Measurements from ENCODE around the gene CASP8AP2.
"Not testable (repeated sequence)": the region's sequence is repeated elsewhere in the genome, so short reads cannot be mapped to it uniquely, and the experiment has no call there.

DNA sequence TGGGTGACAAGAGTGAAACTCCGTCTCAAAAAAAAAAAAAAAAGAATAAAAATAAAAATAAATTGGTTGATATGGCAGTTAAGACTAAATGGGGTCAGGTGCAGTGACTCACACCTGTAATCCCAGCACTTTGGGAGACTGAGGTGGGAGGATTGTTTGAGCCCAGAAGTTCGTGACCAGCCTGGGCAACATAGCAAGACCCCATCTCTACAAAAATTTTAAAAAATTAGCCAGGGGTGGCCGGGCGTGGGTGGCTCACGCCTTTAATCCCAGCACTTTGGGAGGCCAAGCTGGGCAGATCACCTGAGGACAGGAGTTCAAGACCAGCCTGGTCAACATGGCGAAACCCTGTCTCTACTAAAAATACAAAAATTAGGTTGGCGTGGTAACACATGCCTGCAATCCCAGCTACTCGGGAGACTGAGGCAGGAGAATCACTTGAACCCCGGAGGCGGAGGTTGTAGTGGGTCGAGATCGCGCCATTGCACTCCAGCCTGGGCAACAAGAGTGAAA is 1.1 kb upstream of the CASP8AP2 start:
- TF ChIP-seq, protein P1, sequence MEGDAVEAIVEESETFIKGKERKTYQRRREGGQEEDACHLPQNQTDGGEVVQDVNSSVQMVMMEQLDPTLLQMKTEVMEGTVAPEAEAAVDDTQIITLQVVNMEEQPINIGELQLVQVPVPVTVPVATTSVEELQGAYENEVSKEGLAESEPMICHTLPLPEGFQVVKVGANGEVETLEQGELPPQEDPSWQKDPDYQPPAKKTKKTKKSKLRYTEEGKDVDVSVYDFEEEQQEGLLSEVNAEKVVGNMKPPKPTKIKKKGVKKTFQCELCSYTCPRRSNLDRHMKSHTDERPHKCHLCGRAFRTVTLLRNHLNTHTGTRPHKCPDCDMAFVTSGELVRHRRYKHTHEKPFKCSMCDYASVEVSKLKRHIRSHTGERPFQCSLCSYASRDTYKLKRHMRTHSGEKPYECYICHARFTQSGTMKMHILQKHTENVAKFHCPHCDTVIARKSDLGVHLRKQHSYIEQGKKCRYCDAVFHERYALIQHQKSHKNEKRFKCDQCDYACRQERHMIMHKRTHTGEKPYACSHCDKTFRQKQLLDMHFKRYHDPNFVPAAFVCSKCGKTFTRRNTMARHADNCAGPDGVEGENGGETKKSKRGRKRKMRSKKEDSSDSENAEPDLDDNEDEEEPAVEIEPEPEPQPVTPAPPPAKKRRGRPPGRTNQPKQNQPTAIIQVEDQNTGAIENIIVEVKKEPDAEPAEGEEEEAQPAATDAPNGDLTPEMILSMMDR (IDR thresholded peaks at IDR 0.05), result not testable (repeated sequence)
- TF ChIP-seq ZFX (IDR thresholded peaks at IDR 0.05; ENCODE audit: borderline replicate concordance), result not testable (repeated sequence)
